IPS-NIHi11 (cell line): ENCODE data around the gene MAN1C1.

ENCODE experiments used
- DNase-seq: peaks from one replicate; pipeline ENCODE4 v3.0.0; 2012; ENCODE audit warnings: mixed read lengths, low spot score

The MAN1C1 gene

DNA sequence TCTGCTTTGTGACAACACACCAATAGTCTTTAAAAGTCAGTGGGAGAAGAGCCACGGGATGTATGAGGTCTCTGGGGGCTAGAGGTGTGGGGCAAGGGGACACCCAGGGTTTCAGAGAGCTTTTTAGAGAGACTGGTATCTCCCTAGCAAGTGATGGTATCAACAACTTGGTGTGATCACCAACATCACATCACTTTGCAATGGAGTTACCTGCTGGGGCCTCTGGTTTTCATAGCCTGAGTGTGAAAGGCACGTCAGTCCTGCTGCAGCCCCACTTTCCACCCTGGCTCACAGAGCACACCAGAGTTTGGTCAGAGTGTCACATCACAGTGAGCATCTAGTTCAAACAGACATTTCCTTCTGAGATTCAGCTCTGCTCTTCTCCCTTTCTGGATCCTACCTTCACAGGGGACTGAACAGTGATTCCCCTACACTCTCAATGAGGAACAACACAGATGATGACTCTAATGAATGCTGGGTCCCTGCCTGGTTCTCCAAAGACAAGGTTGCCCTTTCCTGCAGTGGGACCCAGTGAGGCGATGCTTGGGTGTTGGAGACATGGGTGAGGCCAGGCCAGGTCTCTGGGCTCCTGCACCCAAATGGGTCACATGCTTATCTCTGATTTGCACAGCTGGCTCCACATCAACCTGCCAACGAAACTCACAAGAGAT, 2.0 kb upstream of the MAN1C1 start:
- no peak for DNase-seq

- DNase-seq: no peak
Observed at GRCh38 chr1:25615172-25615541, 1.4 kb upstream of the MAN1C1 start.

GRCh38 chr1:25615563-25616094, 962 bp upstream of the MAN1C1 start:
- DNase-seq: no peak

DNA sequence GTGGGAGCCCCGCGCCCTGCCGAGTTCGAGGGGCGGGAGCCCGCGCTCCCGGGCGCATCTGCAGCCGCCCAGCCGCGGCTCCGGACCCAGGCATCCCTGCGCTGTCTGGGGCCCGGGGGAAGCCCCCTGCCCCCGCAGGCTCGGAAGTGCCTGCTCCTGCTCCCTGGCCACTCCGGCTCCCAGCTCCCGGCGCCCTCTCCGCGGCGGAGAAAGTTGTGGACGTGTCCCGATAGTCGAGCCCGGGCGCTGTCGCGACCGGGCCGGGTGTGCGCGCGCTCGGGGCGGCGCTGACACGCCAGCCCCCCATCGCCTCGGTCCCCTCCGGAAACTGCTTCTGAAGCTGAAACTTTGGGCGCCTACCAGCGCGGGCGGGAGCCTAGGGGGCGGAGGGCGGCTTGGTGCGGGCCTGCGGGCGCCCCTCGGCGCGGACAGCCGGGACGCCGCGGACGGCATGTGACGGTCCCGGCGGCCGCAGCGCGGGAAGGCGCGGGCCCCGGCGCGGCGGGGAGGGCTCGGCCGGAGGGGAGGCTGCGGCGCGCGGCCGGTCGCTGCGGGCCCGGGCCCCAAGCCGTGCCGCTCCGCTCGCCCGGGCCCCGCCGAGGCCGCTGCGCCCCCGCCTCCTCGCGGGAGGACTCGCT, 515 bp downstream of the MAN1C1 start:
- DNase-seq: peak; percentile 39

DNA sequence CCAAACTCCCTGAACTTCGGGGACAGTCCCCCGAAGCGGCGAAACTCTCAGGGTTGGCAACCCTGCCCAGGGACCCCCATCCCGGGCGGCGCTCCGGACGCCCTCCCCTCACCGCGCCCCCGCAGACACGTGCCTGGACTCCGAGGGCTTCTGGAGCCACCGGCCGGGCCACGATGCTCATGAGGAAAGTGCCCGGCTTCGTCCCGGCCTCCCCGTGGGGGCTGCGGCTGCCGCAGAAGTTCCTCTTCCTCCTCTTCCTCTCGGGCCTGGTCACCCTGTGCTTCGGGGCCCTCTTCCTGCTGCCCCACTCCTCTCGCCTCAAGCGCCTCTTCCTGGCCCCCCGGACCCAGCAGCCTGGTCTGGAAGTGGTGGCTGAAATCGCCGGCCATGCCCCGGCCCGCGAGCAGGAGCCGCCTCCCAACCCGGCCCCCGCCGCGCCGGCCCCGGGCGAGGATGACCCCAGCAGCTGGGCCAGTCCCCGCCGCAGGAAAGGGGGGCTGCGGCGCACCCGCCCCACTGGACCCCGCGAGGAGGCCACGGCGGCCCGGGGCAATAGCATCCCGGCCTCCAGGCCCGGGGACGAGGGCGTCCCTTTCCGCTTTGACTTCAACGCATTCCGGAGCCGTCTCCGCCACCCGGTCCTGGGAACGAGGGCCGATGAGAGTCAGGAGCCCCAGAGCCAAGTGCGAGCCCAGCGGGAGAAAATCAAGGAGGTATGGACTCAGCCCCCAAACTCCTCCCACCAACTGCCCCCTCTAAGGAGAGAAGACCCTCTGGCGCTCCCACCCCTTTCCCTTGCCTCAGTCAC, 1.2 kb downstream of the MAN1C1 start:
- peak; percentile 28 for DNase-seq

DNA sequence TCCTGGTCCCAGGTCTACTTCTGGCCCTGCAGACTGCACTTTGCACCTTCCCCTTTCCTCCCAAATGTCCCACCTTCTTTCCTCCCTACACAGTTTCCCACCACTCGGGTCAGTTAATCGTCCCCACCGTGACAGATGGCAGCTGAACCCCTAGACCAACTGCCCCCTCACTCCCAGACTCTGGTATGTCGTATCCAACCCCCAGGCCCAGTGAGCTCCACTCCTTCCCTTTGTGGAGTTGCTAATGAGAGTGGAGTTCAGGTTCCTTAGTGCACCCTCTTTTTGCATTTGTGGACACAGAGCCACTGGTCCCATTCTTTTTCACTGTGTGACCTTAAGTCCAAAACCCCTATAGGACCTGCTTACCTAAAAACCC, 1.8 kb downstream of the MAN1C1 start:
- no peak for DNase-seq

DNA sequence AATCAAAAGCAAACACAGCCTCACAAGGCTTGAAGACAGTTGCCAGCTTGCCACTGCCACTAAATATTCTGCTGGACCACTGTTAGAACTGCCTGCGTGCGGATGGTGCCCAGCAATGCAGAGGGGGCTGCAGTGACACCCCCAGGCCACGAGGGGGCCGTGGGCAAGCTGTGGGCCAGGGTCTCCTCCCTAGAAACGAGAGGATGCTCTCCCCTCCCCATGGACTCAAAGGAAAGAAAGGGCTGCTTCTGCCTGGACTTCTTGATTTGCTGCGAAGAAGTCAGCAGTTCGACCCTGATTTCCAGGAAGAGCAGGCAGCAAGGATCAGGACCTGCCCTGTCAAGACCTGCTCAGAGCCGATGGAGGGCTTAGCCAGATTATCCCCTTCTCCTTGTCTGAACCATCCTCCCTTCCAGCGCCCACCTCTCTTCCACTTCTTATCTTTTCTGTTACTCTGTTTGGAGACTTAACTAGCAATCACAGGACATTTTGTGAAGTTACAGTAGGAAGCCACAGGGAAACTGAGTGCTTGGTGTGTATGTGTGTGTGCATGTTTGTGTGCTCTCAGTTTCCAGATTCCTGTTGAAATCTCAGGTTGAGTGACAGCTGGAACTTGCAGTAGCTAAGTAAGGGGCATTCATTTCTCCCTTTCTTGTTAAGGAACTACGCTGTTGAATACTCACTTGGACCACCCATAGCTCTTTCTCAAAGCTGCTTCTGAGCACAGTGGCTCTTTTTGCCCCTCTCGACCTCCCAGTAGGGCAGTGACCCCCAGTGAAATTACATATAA, 2.7 kb downstream of the MAN1C1 start:
- DNase-seq: peak; percentile 80

GRCh38 chr1:25620211-25620610, 3.6 kb downstream of the MAN1C1 start:
- DNase-seq: no peak

DNA sequence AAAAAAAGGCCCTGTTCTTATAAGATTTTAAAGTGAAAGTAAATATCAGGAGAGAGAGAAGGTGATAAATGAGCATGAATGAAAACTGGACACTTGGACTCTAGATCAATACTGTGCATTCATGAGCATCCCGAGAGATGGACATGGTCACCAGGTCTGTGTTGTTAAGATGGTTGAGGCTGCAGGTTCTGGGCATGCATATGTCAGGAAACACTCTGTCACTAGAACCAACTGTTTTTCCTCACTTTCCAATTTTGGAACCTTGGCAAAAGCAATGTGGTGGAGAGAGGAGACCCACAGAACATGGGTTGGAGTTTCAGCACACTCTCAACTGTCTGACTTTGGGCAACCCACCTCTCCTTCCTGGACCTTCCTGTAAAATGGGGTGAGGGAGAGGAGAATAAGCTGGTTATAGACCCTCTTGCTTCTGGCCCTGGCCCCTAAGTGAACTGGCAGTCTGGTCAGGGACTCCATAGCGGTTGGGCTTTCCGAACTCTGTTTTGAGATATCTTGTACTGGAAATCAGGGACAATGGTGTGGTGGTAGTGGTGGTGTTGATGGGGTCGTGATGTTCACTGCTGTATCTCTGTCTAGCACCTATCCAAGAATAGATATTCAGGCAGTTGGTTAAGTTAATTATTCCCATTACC, 4.2 kb downstream of the MAN1C1 start:
- no peak for DNase-seq

- no peak for DNase-seq
Observed at GRCh38 chr1:25621876-25622275, 5.3 kb downstream of the MAN1C1 start.

DNA sequence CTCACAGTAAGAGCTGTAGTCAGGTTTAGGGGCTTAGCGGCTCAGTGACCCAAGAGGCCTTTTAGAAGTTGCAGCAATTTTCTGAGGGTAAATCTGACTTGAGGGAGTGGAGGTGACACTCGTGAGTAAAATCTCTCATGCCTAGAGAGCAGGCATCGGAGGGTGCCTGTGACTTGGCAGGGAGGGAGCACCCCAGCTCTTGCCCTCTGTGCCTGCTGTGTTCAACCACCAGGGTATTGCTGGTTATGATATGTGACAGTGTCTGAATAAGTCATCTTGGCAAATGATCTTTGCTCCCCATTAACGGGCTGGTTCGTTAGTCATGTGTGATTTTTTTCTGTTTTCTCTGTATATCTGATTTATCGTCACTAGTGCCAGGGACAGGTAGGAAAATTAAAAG, 5.9 kb downstream of the MAN1C1 start:
- DNase-seq: no peak

DNA sequence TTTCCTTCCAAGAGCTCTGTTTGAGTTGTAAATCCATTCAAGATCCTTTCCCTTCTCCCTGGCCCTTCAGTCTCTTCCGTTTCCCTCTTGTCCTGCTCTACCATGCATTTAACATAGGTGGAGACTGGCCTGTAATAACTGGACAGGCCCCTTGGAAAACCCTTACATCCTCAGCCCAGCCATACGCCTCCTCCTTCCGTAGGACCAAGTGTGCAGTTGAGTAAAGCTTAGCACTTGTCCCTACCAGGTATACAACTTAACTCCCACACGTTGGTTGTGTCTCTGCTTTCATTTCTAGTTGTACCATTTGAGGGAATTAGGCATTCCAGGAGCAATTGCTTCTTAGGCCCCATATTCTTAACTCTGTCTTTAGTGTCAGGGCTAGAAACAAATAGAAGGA, 6.4 kb downstream of the MAN1C1 start:
- DNase-seq: no peak

GRCh38 chr1:25623731-25624130, 7.1 kb downstream of the MAN1C1 start:
- no peak for DNase-seq

DNA sequence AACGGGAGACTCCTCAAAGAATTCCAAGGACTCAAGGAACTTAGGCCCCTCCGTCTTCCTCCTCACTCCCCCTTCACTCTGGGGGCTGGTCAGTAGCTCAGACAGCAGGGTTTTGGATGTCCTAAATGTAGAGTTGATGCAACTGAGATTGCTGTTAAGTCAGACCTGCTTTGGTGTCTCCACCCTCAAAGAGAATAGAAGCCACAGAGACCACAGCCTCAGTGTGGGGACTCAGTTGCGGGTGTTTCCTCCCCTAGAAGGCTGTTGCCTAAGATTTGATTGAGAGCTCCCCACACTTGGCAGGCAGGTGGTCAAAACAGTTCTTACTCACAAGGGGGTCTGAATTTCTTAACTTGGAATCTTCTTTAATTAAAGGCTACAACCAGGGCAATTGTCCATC, 7.6 kb downstream of the MAN1C1 start:
- no peak for DNase-seq

DNA sequence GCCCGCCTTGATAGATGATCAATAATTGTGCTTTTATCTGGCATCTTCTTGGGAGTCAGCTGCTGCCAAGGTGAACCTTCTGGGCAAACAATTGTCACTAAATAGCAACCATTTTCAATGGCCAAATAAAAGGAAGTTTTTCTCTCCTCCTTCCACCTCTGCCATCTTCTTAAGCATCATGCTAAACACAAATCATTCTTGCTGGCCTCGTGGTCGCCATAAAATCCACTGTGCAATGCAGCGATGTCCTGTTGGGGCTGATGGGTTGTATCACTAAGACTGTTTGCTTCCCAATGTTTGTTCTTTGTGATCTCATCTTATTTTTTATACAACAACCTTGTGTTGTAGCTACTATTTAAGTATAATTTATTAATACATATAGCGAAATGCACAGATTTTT, 8.0 kb downstream of the MAN1C1 start:
- no peak for DNase-seq

DNA sequence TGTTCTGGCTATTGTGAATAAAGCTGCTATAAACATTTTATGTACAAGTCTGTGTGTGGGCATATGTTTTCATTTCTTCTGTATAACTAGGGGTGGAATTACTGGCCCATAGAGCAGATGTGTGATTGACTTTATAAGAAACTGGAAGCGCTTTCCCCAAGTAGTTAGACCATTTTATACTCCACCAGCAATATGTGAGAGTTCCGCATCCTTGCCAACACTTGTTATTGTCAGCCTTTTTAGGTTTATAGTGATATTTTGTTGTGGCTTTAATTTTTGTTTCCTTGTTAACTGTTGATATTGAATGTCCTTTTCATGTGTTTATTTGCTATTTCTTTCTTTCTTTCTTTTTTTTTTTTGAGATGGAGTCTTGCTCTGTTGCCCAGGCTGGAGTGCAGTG, 9.4 kb downstream of the MAN1C1 start:
- no peak for DNase-seq

DNA sequence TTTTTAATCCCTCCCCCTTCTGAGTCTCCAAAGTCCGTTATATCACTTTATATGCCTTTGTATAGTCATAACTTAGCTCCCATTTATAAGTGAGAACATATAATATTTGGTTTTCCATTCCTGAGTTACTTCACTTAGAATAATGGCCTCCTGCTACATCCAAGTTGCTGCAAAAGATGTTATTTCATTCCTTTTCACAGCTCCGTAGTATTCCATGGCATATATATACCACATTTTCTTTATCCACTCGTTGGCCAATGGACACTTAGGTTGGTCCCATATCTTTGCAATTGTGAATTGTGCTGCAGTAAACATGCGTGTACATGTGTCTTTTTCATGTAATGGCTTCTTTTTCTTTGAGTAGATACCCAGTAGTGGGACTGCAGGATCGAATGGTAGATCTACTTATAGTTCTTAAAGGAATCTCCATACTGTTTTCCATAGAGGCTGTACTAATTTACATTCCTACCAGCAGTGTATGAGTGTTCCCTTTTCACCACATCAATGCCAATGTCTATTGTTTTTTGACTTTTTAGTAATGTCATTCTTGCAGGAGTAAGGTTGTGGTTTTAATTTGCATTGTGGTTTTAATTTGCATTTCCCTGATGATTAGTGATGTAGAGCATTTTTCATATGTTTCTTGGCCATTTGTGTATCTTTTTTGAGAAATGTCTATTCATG, 12.3 kb downstream of the MAN1C1 start:
- DNase-seq: no peak

- no peak for DNase-seq
Observed at GRCh38 chr1:25629836-25630235, 13.2 kb downstream of the MAN1C1 start.

- no peak for DNase-seq
Observed at GRCh38 chr1:25631750-25632485, 15.3 kb downstream of the MAN1C1 start.

DNA sequence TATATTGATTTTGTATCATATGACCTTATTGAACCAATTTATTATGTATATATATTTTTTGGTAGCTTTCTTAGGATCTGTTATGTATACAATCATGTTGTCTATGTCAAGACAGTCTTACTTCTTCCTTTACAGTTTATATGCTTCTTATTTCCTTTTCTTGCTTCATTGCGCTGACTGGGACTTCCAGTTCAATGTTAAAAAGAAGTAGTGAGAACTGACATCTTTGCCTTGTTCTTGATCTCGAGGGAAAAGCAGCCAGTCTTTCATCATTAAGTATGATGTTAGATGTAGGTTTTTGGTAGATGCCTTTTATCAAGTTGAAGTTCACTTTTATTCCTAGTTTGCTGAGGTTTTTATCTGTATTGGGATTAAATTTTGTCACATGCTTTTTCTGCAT, 17.5 kb downstream of the MAN1C1 start:
- DNase-seq: no peak
